Tibial artery (tissue), 4 donors: Measurements from ENCODE around the gene MPC2.
"Not testable (repeated sequence)": the region's sequence is repeated elsewhere in the genome, so short reads cannot be mapped to it uniquely, and the experiment has no call there.

ENCODE experiments used
- DNase-seq, 2 donors: peaks; one replicate each; pipeline ENCODE4 v3.0.0-alpha.2; 2019
- H3K27ac ChIP-seq, 2 donors: fragments of 200-600 bp; sonication (generic) in 1 of 2; 1 replicate in 1 of 2; 2 replicates in 1 of 2; pipeline ENCODE4 v1.5.1; 2018 to 2019; ENCODE audit warnings: mild to moderate bottlenecking in 1 of 2
- H3K27me3 ChIP-seq, 2 donors: fragments of 200-600 bp; sonication (generic) in 1 of 2; one replicate each; pipeline versions ENCODE4 v1.5.1 to v1.6.0; 2016 to 2019
- H3K36me3 ChIP-seq, 3 donors: fragments of 200-600 bp; sonication (generic) in 2 of 3; one replicate each; pipeline ENCODE4 v1.5.1; 2016 to 2019; ENCODE audit warnings: mild to moderate bottlenecking in 2 of 3
- H3K4me1 ChIP-seq, 4 donors: fragments of 200-600 bp; sonication (generic) in 2 of 4; 1 replicate in 3 of 4; 2 replicates in 1 of 4; pipeline ENCODE4 v1.5.1; 2016 to 2019
- H3K4me3 ChIP-seq, 2 donors: fragments of 200-600 bp; sonication (generic) in 1 of 2; 1 replicate in 1 of 2; 2 replicates in 1 of 2; pipeline ENCODE4 v1.5.1; 2018 to 2019; ENCODE audit warnings: mild to moderate bottlenecking in 2 of 2
- H3K9me3 ChIP-seq, 3 donors: fragments of 200-600 bp; sonication (generic) in 1 of 3; one replicate each; pipeline ENCODE4 v1.5.1; 2016 to 2019
- intact Hi-C: fragments of 100-400 bp; cut with DNase I; formaldehyde crosslinking; loops from one replicate; pipeline ENCODE4 v1.15.0; 2023; ENCODE audit warnings: low total_unique reads
- TF ChIP-seq, protein P1 (sequence below), 2 experiments: fragments of 200-600 bp in 1 of 2; fragments of 450-650 bp in 1 of 2; IDR thresholded peaks; one replicate each; pipeline ENCODE4 v1.5.1; 2017 to 2019; ENCODE audit warnings: antibody characterized with exemption in 2 of 2, mild to moderate bottlenecking in 1 of 2, moderate library complexity in 1 of 2

MPC2 gene

DNA sequence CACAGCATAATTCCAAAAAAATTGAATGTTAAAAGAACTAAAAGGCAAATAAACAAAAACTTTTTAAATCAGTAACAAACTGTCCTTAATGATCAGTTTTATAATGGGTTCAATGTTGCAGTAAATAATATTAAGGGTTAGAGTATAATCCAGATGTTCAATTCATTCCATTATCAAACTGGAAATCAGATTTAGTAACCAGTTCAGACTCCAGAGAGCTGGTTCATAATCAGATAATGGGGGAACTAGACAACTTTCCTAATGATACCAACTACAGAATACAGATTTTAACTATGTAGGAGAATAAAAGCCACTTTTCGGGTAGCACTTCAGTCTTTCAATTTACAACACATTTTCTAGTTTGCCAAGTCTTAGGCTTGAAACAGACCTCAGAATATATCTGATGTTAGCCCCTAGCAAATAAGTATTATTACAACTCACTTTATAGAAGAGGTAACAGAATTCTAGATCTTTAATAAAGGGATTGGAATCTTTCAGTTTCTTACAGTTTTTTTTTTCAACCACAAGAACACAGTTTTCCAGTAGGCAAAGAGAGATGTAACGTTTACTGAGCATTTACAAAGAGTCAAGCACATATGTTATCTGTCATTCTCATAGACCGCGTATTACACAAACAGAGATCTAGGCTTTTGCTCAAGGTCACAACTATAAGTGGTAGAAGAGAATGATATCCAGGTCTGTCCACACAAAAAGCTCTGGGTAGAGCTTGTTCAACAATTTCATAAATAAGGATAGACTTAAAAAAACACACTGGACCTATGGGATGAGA lies 2.3 kb downstream of the MPC2 start:
- intact Hi-C loops: loop anchor here (10.0 kb wide), 1 partner anchor 210 kb away; the partner anchor contains the start of gene MPZL1
- Histone ChIP-seq H3K4me3 (peak overlapping the region; percentile 92 to 99), H3K27ac (peak overlapping the region; percentile 99 to 100), H3K9me3 (no peaks in the 10 kb centered on the region), H3K4me1 (peaks cover 0 to 61% (median 21%) of the 10 kb centered on the region in 4 donors), H3K27me3 (no peaks in the 10 kb centered on the region), H3K36me3 (no peaks in the 10 kb centered on the region)
- TF ChIP-seq, protein P1, sequence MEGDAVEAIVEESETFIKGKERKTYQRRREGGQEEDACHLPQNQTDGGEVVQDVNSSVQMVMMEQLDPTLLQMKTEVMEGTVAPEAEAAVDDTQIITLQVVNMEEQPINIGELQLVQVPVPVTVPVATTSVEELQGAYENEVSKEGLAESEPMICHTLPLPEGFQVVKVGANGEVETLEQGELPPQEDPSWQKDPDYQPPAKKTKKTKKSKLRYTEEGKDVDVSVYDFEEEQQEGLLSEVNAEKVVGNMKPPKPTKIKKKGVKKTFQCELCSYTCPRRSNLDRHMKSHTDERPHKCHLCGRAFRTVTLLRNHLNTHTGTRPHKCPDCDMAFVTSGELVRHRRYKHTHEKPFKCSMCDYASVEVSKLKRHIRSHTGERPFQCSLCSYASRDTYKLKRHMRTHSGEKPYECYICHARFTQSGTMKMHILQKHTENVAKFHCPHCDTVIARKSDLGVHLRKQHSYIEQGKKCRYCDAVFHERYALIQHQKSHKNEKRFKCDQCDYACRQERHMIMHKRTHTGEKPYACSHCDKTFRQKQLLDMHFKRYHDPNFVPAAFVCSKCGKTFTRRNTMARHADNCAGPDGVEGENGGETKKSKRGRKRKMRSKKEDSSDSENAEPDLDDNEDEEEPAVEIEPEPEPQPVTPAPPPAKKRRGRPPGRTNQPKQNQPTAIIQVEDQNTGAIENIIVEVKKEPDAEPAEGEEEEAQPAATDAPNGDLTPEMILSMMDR (IDR thresholded peaks at IDR 0.05): no peak
- DNase-seq: no peak

DNA sequence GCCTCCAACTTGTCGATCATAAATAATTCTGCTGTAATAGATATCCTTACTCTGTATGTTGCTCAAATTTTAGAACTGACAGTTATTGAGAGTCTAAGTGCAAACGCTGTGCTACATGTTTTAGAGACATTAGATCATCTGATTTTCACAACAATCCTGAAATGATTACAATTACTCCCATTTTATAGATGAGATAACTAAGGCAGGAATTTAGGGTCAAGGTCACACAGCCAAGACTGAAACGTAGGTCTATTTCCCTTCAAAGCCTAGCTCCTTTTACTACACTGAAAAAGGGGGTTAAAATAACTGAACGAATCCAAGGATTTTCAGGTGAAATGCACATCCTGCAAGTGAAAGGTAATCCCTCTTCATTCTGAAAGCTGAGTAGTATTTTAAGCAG lies 3.1 kb downstream of the MPC2 start:
- H3K9me3 ChIP-seq: no peaks in the 10 kb centered on the region
- H3K36me3 ChIP-seq: no peaks in the 10 kb centered on the region
- no peaks in the 10 kb centered on the region for H3K27me3 ChIP-seq
- peak overlapping the region; percentile 99 to 100 for H3K27ac ChIP-seq
- DNase-seq: no peak
- TF ChIP-seq, protein P1 (IDR thresholded peaks at IDR 0.05): no peak
- intact Hi-C loops: loop anchor here (10.0 kb wide), 1 partner anchor 209 kb away; the partner anchor contains the start of gene MPZL1
- H3K4me3 ChIP-seq: peak overlapping the region in 1 of 2 donors; percentile 99
- peaks cover 0 to 57% (median 17%) of the 10 kb centered on the region in 4 donors for H3K4me1 ChIP-seq

DNA sequence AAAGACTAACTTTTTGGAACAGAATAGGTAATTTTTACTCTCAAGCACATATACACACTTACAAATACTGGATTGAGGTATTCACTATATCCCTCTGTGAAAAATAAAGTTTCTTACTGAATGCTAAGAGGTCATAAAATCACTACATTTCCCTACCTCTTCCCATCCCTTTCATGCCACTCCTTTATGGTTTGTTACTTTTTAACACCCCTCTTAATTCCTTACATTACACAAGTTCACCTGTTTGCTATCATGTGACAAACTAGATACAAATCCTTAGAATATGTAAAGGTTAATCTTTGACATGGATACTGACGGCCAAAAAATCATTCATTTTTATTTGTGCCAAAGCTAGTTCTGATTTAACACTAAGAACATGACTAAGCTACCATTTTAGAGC lies 7.1 kb downstream of the MPC2 start:
- H3K4me1 ChIP-seq: peaks cover 0 to 43% (median 14%) of the 10 kb centered on the region in 4 donors
- no peaks in the 10 kb centered on the region for H3K9me3 ChIP-seq
- H3K4me3 ChIP-seq: no peak overlapping the region
- H3K27me3 ChIP-seq: no peaks in the 10 kb centered on the region
- intact Hi-C loops: loop anchor here (10.0 kb wide), 1 partner anchor 205 kb away; the partner anchor contains the start of gene MPZL1
- no peak for DNase-seq
- TF ChIP-seq, protein P1 (IDR thresholded peaks at IDR 0.05): no peak
- no peaks in the 10 kb centered on the region for H3K36me3 ChIP-seq
- H3K27ac ChIP-seq: no peak overlapping the region

DNA sequence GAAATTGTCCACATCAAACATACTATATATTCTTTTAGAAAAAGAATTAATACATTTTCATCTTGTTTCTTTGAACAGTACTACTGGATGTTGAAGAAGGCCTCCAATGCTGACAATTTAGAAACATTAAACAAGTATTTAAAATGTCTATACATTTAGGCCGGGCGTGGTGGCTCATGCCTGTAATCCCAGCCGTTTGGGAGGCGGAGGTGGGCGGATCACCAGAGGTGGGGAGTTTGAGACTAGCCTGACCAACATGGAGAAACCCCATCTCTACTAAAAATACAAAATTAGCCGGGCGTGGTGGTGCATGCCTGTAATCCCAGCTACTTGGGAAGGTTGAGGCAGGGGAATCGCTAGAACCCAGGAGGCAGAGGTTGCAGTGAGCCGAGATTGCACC lies 8.0 kb downstream of the MPC2 start:
- intact Hi-C loops, DNase-seq, H3K4me3 ChIP-seq, H3K36me3 ChIP-seq, H3K9me3 ChIP-seq, H3K27ac ChIP-seq, H3K27me3 ChIP-seq: not testable (repeated sequence)
- peaks cover 0 to 35% (median 7%) of the 10 kb centered on the region in 4 donors for H3K4me1 ChIP-seq

DNA sequence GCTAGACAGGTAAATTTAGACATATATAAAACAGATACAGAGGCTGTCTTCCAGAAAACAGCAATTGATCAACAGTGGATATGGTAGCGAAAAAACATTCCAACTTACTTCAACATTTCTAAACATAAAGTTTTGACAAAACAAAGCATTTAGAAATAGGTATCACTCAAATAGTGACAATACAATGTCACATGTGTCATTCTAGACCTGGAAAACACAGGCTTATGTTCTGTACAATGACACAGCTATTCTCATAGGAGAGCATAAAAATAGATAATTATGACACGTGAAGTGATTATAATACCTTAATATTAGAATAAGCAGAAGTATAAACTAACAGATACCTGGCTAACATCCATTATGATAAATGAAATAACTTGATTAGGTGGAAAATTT lies 8.4 kb downstream of the MPC2 start:
- Histone ChIP-seq H3K4me3 (no peak overlapping the region), H3K4me1 (peaks cover 0 to 30% (median 5%) of the 10 kb centered on the region in 4 donors), H3K9me3 (no peaks in the 10 kb centered on the region), H3K27ac (no peak overlapping the region), H3K27me3 (no peaks in the 10 kb centered on the region), H3K36me3 (no peaks in the 10 kb centered on the region)
- DNase-seq: no peak
- intact Hi-C loops: no loop called here
- TF ChIP-seq, protein P1 (IDR thresholded peaks at IDR 0.05): no peak

DNA sequence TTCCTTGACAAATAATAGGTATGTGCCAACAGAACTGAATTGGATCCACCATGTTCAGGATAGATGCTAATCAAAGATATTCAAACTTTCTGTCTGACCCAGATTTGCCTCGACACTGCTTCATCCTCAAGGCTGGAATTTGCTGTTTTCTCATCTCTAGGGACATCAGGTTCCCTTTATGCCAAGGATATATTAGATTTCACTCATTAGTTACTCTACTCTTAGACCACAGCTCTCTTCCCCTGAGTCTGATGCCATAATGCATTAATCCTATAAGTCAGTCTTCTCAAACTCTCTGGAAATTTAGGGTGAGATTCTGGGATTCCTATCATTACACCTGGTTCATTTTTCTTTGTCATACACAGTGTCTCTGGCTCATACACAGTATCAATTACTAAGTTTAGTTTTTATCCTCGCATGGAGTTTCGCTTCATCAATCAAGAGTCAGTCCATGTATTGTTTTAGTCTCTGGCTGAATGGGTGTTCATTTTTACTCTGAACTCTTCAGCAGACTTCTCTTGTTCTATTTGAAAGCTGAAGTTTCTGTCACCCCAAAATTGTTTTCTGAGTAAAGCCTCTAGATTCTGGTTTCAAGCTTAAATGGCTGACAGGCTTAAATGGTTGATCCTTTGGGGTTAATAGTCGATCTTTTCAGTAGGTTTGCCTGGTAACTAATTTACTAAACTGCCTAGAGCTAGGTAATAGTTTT lies 9.7 kb downstream of the MPC2 start:
- Histone ChIP-seq H3K27ac (no peak overlapping the region), H3K27me3 (no peaks in the 10 kb centered on the region), H3K4me3 (no peak overlapping the region), H3K36me3 (no peaks in the 10 kb centered on the region), H3K4me1 (peaks cover 0 to 29% (median 5%) of the 10 kb centered on the region in 4 donors), H3K9me3 (no peaks in the 10 kb centered on the region)
- no peak for DNase-seq
- intact Hi-C loops: no loop called here
- TF ChIP-seq, protein P1 (IDR thresholded peaks at IDR 0.05): no peak
